ENCODE measurements around the gene JDP2. TPM values are rescaled to one million over a fixed set of nuclear protein-coding genes. Genes with fewer than 3 reads are reported as not detected.

Gene JDP2
- total RNA-seq, 1 experiment from 2014 or later, result 22.8 TPM

DNA sequence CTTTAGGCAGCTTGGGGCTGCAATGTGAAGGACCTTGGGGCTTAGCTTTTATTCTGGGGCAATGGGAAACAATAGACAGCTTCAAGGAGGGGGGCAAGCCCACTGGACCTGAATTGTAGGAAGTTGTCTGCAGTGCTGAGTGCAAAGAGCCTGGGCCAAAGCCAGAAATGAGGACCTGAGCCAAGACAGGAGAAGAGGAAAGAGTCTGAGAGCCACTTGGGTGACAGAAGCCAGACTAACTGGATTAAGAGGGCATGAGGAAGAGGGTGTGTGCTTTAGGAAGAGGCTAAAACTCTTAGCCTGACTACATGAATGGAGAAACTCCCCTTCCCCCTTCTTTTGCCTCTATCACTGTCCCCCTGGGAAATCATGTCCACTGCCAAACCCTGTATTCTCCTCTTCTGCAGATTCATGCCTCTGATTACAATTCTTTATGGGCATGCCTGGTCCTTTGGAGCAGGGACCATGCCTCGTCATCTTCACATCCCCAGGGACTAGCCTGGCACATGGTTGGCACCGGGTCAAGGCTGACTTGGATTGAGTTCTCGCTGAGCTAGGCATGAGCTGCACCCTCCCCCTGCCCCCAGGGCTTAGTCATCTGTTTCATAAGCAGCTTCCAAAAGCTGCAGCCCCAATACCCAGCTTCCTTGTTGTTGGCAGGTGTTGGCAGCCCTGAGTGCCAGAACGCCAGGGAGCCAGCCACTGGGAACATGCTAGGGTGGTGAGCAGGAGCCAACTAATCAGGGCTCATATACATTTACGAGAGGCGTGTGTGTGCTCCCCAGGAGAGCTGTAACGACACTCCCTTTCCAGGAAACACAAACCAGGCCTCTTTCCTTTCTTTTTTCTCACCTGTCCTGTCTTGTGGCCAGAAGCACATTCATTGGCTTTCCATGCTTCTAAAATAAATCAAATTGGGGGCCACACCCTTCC is 27.7 kb upstream of the JDP2 start:
- no CpG with 5 or more reads among the region's 7 CpGs for WGBS (ENCODE audit: extremely low coverage, insufficient read length, low lambda C conversion rate)
- no peaks in the 10 kb centered on the region for H3K23me2 ChIP-seq (ENCODE audit: insufficient read length, low read depth, low read length, poor library complexity, severe bottlenecking)

More for the DNA sequence above, 27.7 kb upstream of the JDP2 start:
- no peak overlapping the region for H2AFZ ChIP-seq (ENCODE audit: low read length)
- H2BK12ac ChIP-seq (ENCODE audit: insufficient read length, low read depth, low read length), result no peak overlapping the region
- H3K27me3 ChIP-seq (ENCODE audit: insufficient read depth, low read length), result no peaks in the 10 kb centered on the region
- H2BK20ac ChIP-seq (ENCODE audit: low read depth, low read length, poor library complexity, severe bottlenecking), result no peak overlapping the region
- H3K9ac ChIP-seq (ENCODE audit: extremely low read depth, insufficient read length, low read length), result no peak overlapping the region
- H4K91ac ChIP-seq (ENCODE audit: insufficient read length, low read depth, low read length), result no peak overlapping the region
- H4K20me1 ChIP-seq (ENCODE audit: control insufficient read depth, insufficient read depth, insufficient read length), result no peaks in the 10 kb centered on the region
- peak overlapping the region in 2 of 3 experiments; percentile 24 to 69; a peak in 1 of 7 replicates for H3K27ac Mint-ChIP-seq
- peaks cover 2 to 11% (median 3%) of the 10 kb centered on the region in 3 experiments; a peak in 3 of 7 replicates for H3K36me3 Mint-ChIP-seq (ENCODE audit: insufficient read depth in 1 of 3, low read depth in 3 of 3)
- no peak overlapping the region for H3K4ac ChIP-seq (ENCODE audit: low read depth, low read length)
- H3K9me3 Mint-ChIP-seq, result peaks cover 4% of the 10 kb centered on the region in 2 experiments; a peak in 3 of 5 replicates
- H2BK120ac ChIP-seq (ENCODE audit: low read depth, low read length, poor library complexity, severe bottlenecking), result peak overlapping the region; percentile 79
- DNase-seq, result no peak
- peak overlapping the region; percentile 41 for H3K18ac ChIP-seq (ENCODE audit: insufficient read length, low read depth, low read length)
- peaks cover 4% of the 10 kb centered on the region for H3K27me3 Mint-ChIP-seq (ENCODE audit: low read depth)
- no peaks in the 10 kb centered on the region for H3K4me1 ChIP-seq (ENCODE audit: insufficient read depth, low read length)
- no peak overlapping the region for H3K56ac ChIP-seq (ENCODE audit: insufficient read length, low read depth, low read length)
- no peak overlapping the region for H3K14ac ChIP-seq (ENCODE audit: insufficient read depth, low read length)
- H4K5ac ChIP-seq (ENCODE audit: insufficient read length, low read depth, low read length), result no peak overlapping the region
- no peaks in the 10 kb centered on the region for H3K79me1 ChIP-seq (ENCODE audit: insufficient read depth, low read depth, low read length, poor library complexity, severe bottlenecking)
- H2BK15ac ChIP-seq (ENCODE audit: low read depth, low read length), result no peak overlapping the region
- no peak overlapping the region for H2BK5ac ChIP-seq (ENCODE audit: insufficient read length, low read length)
- TF ChIP-seq, protein P1, sequence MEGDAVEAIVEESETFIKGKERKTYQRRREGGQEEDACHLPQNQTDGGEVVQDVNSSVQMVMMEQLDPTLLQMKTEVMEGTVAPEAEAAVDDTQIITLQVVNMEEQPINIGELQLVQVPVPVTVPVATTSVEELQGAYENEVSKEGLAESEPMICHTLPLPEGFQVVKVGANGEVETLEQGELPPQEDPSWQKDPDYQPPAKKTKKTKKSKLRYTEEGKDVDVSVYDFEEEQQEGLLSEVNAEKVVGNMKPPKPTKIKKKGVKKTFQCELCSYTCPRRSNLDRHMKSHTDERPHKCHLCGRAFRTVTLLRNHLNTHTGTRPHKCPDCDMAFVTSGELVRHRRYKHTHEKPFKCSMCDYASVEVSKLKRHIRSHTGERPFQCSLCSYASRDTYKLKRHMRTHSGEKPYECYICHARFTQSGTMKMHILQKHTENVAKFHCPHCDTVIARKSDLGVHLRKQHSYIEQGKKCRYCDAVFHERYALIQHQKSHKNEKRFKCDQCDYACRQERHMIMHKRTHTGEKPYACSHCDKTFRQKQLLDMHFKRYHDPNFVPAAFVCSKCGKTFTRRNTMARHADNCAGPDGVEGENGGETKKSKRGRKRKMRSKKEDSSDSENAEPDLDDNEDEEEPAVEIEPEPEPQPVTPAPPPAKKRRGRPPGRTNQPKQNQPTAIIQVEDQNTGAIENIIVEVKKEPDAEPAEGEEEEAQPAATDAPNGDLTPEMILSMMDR (conservative IDR thresholded peaks at IDR 0.05), result no peak
- no peak overlapping the region for H3K27ac ChIP-seq (ENCODE audit: insufficient read length, low read depth, low read length)
- H2AK5ac ChIP-seq (ENCODE audit: insufficient read length, low read length), result no peak overlapping the region
- H3K4me2 ChIP-seq (ENCODE audit: insufficient read depth, insufficient read length, low read length), result no peak overlapping the region
- H3K4me1 Mint-ChIP-seq, result peaks cover 10 to 18% of the 10 kb centered on the region in 2 experiments
- no peaks in the 10 kb centered on the region for H3K79me2 ChIP-seq (ENCODE audit: insufficient read depth, low read length)
- no peaks in the 10 kb centered on the region for H3K9me3 ChIP-seq (ENCODE audit: control insufficient read depth, low read depth, low read length)
- no peak overlapping the region for H3K4me3 Mint-ChIP-seq
- no peak overlapping the region for H3T11ph ChIP-seq (ENCODE audit: low read length)
- H4K8ac ChIP-seq (replicated peaks; ENCODE audit: insufficient read length, low read depth, low read length), result no peak overlapping the region
- no peak overlapping the region for H3K23ac ChIP-seq (ENCODE audit: insufficient read length, low read depth, low read length)
